Measurements from ENCODE around the gene SYNE1.

Gene SYNE1

GRCh38 chr6:152368751-152369624 lies 268.2 kb downstream of the SYNE1 start:
- Histone ChIP-seq H3K79me1 (ENCODE audit: low read length) (no peaks in the 10 kb centered on the region), H3K27ac (ENCODE audit: low read depth, low read length) (no peak overlapping the region), H3K9ac (ENCODE audit: low read length) (peak overlapping the region; percentile 2), H3K36me3 (ENCODE audit: control insufficient read depth in 1 of 2, insufficient read depth in 2 of 2, low read length in 2 of 2) (peaks cover 0 to 2% of the 10 kb centered on the region in 2 experiments), H3K4me3 (ENCODE audit: low read depth, low read length) (no peak overlapping the region), H3K4ac (ENCODE audit: low read depth, low read length) (no peak overlapping the region), H2AFZ (ENCODE audit: insufficient read depth, low read length, poor library complexity) (no peak overlapping the region), H3K14ac (ENCODE audit: low read length) (no peak overlapping the region), H2BK120ac (ENCODE audit: insufficient read depth, low read length, poor library complexity) (no peak overlapping the region), H2BK5ac (ENCODE audit: low read depth, low read length, poor library complexity) (no peak overlapping the region), H3K9me3 (ENCODE audit: insufficient read depth, low read depth, low read length) (no peaks in the 10 kb centered on the region), H4K91ac (ENCODE audit: low read depth, low read length) (no peak overlapping the region), H2BK12ac (ENCODE audit: low read length) (no peak overlapping the region), H3K23ac (ENCODE audit: low read length) (no peak overlapping the region), H3K18ac (ENCODE audit: low read length) (no peak overlapping the region), H4K12ac (ENCODE audit: low read depth, low read length) (no peak overlapping the region), H3K79me2 (ENCODE audit: control insufficient read depth, insufficient read depth, low read length, poor library complexity) (no peaks in the 10 kb centered on the region), H4K8ac (ENCODE audit: low read depth, low read length) (no peak overlapping the region), H3K4me1 (ENCODE audit: control insufficient read depth in 1 of 2, insufficient read depth in 2 of 2, low read length in 2 of 2) (no peaks in the 10 kb centered on the region), H3K27me3 (ENCODE audit: insufficient read depth, low read length) (no peaks in the 10 kb centered on the region), H3K4me2 (ENCODE audit: low read length) (no peak overlapping the region), H2AK5ac (ENCODE audit: low read length) (no peak overlapping the region)
- no CpG with 5 or more reads among the region's 20 CpGs for WGBS (ENCODE audit: extremely low coverage, insufficient coverage, insufficient read length)
- peak; percentile 39 to 55 for DNase-seq

- no peak overlapping the region for H4K12ac ChIP-seq (ENCODE audit: low read depth, low read length)
- no peak overlapping the region for H2BK120ac ChIP-seq (ENCODE audit: insufficient read depth, low read length, poor library complexity)
- no peaks in the 10 kb centered on the region for H3K27me3 ChIP-seq (ENCODE audit: insufficient read depth, low read length)
- H2AK5ac ChIP-seq (ENCODE audit: low read length): no peak overlapping the region
- no peak overlapping the region for H3K4me2 ChIP-seq (ENCODE audit: low read length)
- no peak overlapping the region for H3K14ac ChIP-seq (ENCODE audit: low read length)
- no CpG with 5 or more reads among the region's 2 CpGs for WGBS (ENCODE audit: extremely low coverage, insufficient coverage, insufficient read length)
- H4K91ac ChIP-seq (ENCODE audit: low read depth, low read length): no peak overlapping the region
- no peak overlapping the region for H2BK5ac ChIP-seq (ENCODE audit: low read depth, low read length, poor library complexity)
- no peak overlapping the region for H2AFZ ChIP-seq (ENCODE audit: insufficient read depth, low read length, poor library complexity)
- no peak overlapping the region for H3K27ac ChIP-seq (ENCODE audit: low read depth, low read length)
- no peak overlapping the region for H3K18ac ChIP-seq (ENCODE audit: low read length)
- no peak overlapping the region for H2BK12ac ChIP-seq (ENCODE audit: low read length)
- no peak overlapping the region for H3K4ac ChIP-seq (ENCODE audit: low read depth, low read length)
- H3K9ac ChIP-seq (ENCODE audit: low read length): no peak overlapping the region
- no peaks in the 10 kb centered on the region for H3K4me1 ChIP-seq (ENCODE audit: control insufficient read depth in 1 of 2, insufficient read depth in 2 of 2, low read length in 2 of 2)
- H3K79me1 ChIP-seq (ENCODE audit: low read length): no peaks in the 10 kb centered on the region
- no peak overlapping the region for H4K8ac ChIP-seq (ENCODE audit: low read depth, low read length)
- no peak overlapping the region for H3K4me3 ChIP-seq (ENCODE audit: low read depth, low read length)
- no peaks in the 10 kb centered on the region for H3K79me2 ChIP-seq (ENCODE audit: control insufficient read depth, insufficient read depth, low read length, poor library complexity)
- H3K23ac ChIP-seq (ENCODE audit: low read length): no peak overlapping the region
- H3K36me3 ChIP-seq (ENCODE audit: control insufficient read depth in 1 of 2, insufficient read depth in 2 of 2, low read length in 2 of 2): peaks cover 2% of the 10 kb centered on the region in 2 experiments
- peak; percentile 57 to 85 for DNase-seq
- no peaks in the 10 kb centered on the region for H3K9me3 ChIP-seq (ENCODE audit: insufficient read depth, low read depth, low read length)
Measured at GRCh38 chr6:152364866-152365265, 272.3 kb downstream of the SYNE1 start.

- Histone ChIP-seq H2BK12ac (ENCODE audit: low read length) (no peak overlapping the region), H3K79me2 (ENCODE audit: control insufficient read depth, insufficient read depth, low read length, poor library complexity) (no peaks in the 10 kb centered on the region), H3K79me1 (ENCODE audit: low read length) (no peaks in the 10 kb centered on the region), H4K91ac (ENCODE audit: low read depth, low read length) (no peak overlapping the region), H2AFZ (ENCODE audit: insufficient read depth, low read length, poor library complexity) (no peak overlapping the region), H3K4me2 (ENCODE audit: low read length) (no peak overlapping the region), H3K18ac (ENCODE audit: low read length) (no peak overlapping the region), H2BK5ac (ENCODE audit: low read depth, low read length, poor library complexity) (no peak overlapping the region), H4K8ac (ENCODE audit: low read depth, low read length) (no peak overlapping the region), H3K4ac (ENCODE audit: low read depth, low read length) (no peak overlapping the region), H3K9ac (ENCODE audit: low read length) (no peak overlapping the region), H4K12ac (ENCODE audit: low read depth, low read length) (no peak overlapping the region), H3K4me3 (ENCODE audit: low read depth, low read length) (no peak overlapping the region), H3K9me3 (ENCODE audit: insufficient read depth, low read depth, low read length) (no peaks in the 10 kb centered on the region), H2AK5ac (ENCODE audit: low read length) (no peak overlapping the region), H2BK120ac (ENCODE audit: insufficient read depth, low read length, poor library complexity) (no peak overlapping the region), H3K14ac (ENCODE audit: low read length) (no peak overlapping the region), H3K4me1 (ENCODE audit: control insufficient read depth in 1 of 2, insufficient read depth in 2 of 2, low read length in 2 of 2) (no peaks in the 10 kb centered on the region), H3K36me3 (ENCODE audit: control insufficient read depth in 1 of 2, insufficient read depth in 2 of 2, low read length in 2 of 2) (peaks cover 0 to 4% of the 10 kb centered on the region in 2 experiments), H3K23ac (ENCODE audit: low read length) (no peak overlapping the region), H3K27me3 (ENCODE audit: insufficient read depth, low read length) (no peaks in the 10 kb centered on the region), H3K27ac (ENCODE audit: low read depth, low read length) (no peak overlapping the region)
- no CpG with 5 or more reads among the region's 6 CpGs for WGBS (ENCODE audit: extremely low coverage, insufficient coverage, insufficient read length)
- no peak for DNase-seq
Measured at GRCh38 chr6:152360034-152360433, 277.1 kb downstream of the SYNE1 start.

- no peaks in the 10 kb centered on the region for H3K9me3 ChIP-seq (ENCODE audit: insufficient read depth, low read depth, low read length)
- H3K4me2 ChIP-seq (ENCODE audit: low read length): no peak overlapping the region
- no peak overlapping the region for H3K9ac ChIP-seq (ENCODE audit: low read length)
- no peak overlapping the region for H3K27ac ChIP-seq (ENCODE audit: low read depth, low read length)
- peaks cover 2 to 8% of the 10 kb centered on the region in 2 experiments for H3K36me3 ChIP-seq (ENCODE audit: control insufficient read depth in 1 of 2, insufficient read depth in 2 of 2, low read length in 2 of 2)
- no peak overlapping the region for H2BK5ac ChIP-seq (ENCODE audit: low read depth, low read length, poor library complexity)
- H3K4ac ChIP-seq (ENCODE audit: low read depth, low read length): no peak overlapping the region
- H3K18ac ChIP-seq (ENCODE audit: low read length): no peak overlapping the region
- no peak overlapping the region for H3K23ac ChIP-seq (ENCODE audit: low read length)
- H2AK5ac ChIP-seq (ENCODE audit: low read length): no peak overlapping the region
- no peak overlapping the region for H2BK120ac ChIP-seq (ENCODE audit: insufficient read depth, low read length, poor library complexity)
- H2BK12ac ChIP-seq (ENCODE audit: low read length): no peak overlapping the region
- no peak overlapping the region for H4K91ac ChIP-seq (ENCODE audit: low read depth, low read length)
- no peaks in the 10 kb centered on the region for H3K79me1 ChIP-seq (ENCODE audit: low read length)
- no CpG with 5 or more reads among the region's 2 CpGs for WGBS (ENCODE audit: extremely low coverage, insufficient coverage, insufficient read length)
- no peaks in the 10 kb centered on the region for H3K79me2 ChIP-seq (ENCODE audit: control insufficient read depth, insufficient read depth, low read length, poor library complexity)
- no peak overlapping the region for H3K4me3 ChIP-seq (ENCODE audit: low read depth, low read length)
- no peak overlapping the region for H4K12ac ChIP-seq (ENCODE audit: low read depth, low read length)
- no peak overlapping the region for H4K8ac ChIP-seq (ENCODE audit: low read depth, low read length)
- no peaks in the 10 kb centered on the region for H3K4me1 ChIP-seq (ENCODE audit: control insufficient read depth in 1 of 2, insufficient read depth in 2 of 2, low read length in 2 of 2)
- H2AFZ ChIP-seq (ENCODE audit: insufficient read depth, low read length, poor library complexity): no peak overlapping the region
- no peaks in the 10 kb centered on the region for H3K27me3 ChIP-seq (ENCODE audit: insufficient read depth, low read length)
- no peak overlapping the region for H3K14ac ChIP-seq (ENCODE audit: low read length)
- DNase-seq: peak; percentile 24 to 63
Measured at GRCh38 chr6:152356662-152357061, 280.5 kb downstream of the SYNE1 start.

Data from trophoblast cell (in vitro differentiated cells and primary cell).